H9 (cell line): ENCODE measurements around the gene MIPEP. TPM values are rescaled to one million over a fixed set of nuclear protein-coding genes. Genes with fewer than 3 reads are reported as not detected.

Experiments
- DNase-seq: peaks from one replicate; pipeline ENCODE4 v3.0.0-alpha.2; 2017
- H2AFZ ChIP-seq: one replicate; pipeline ENCODE4 v1.6.1; 2013; ENCODE audit warnings: mild to moderate bottlenecking, low read length, control low read depth, moderate library complexity
- H2AK5ac ChIP-seq: 2 replicates; pipeline ENCODE4 v1.6.1; 2013; ENCODE audit warnings: low read length, control low read depth, mixed read lengths; ENCODE audit not compliant: insufficient read length
- H2BK120ac ChIP-seq: one replicate; pipeline ENCODE4 v1.6.1; 2013; ENCODE audit warnings: low read depth, mild to moderate bottlenecking, low read length, control low read depth, inconsistent platforms; ENCODE audit not compliant: poor library complexity, severe bottlenecking
- H2BK12ac ChIP-seq: 2 replicates; pipeline ENCODE4 v1.6.1; 2013; ENCODE audit warnings: low read length, control low read depth, mixed read lengths, low read depth; ENCODE audit not compliant: insufficient read length
- H2BK15ac ChIP-seq: 2 replicates; pipeline ENCODE4 v1.6.1; 2013; ENCODE audit warnings: low read depth, low read length, control low read depth
- H2BK20ac ChIP-seq: one replicate; pipeline ENCODE4 v1.6.1; 2013; ENCODE audit warnings: low read depth, mild to moderate bottlenecking, low read length, control low read depth, inconsistent platforms; ENCODE audit not compliant: poor library complexity, severe bottlenecking
- H2BK5ac ChIP-seq: 2 replicates; pipeline ENCODE4 v1.6.1; 2013; ENCODE audit warnings: low read length, control low read depth, mixed read lengths; ENCODE audit not compliant: insufficient read length
- H3K14ac ChIP-seq: 2 replicates; pipeline ENCODE4 v1.6.1; 2013; ENCODE audit warnings: low read length, control low read depth; ENCODE audit not compliant: insufficient read depth
- H3K18ac ChIP-seq: 2 replicates; pipeline ENCODE4 v1.6.1; 2013; ENCODE audit warnings: low read depth, mild to moderate bottlenecking, mixed read lengths, low read length, control low read depth; ENCODE audit not compliant: insufficient read length
- H3K23ac ChIP-seq: 2 replicates; pipeline ENCODE4 v1.6.1; 2013; ENCODE audit warnings: low read length, control low read depth, mixed read lengths, low read depth; ENCODE audit not compliant: insufficient read length
- H3K23me2 ChIP-seq: 2 replicates; pipeline ENCODE4 v1.6.1; 2013; ENCODE audit warnings: low read depth, mild to moderate bottlenecking, mixed read lengths, low read length, control low read depth; ENCODE audit not compliant: insufficient read length, poor library complexity, severe bottlenecking
- H3K27ac ChIP-seq: 2 replicates; pipeline ENCODE4 v1.5.1; 2013; ENCODE audit warnings: low read length, control low read depth, mixed read lengths, low read depth; ENCODE audit not compliant: insufficient read length
- H3K27me3 ChIP-seq: 2 replicates; pipeline ENCODE4 v1.6.1; 2013; ENCODE audit warnings: low read length, control low read depth, inconsistent platforms; ENCODE audit not compliant: insufficient read depth
- H3K4ac ChIP-seq: 2 replicates; pipeline ENCODE4 v1.6.1; 2013; ENCODE audit warnings: low read depth, mild to moderate bottlenecking, control low read depth, inconsistent platforms, low read length, moderate library complexity
- H3K4me1 ChIP-seq: 2 replicates; pipeline ENCODE4 v1.6.1; 2013; ENCODE audit warnings: low read length, control low read depth, inconsistent platforms; ENCODE audit not compliant: insufficient read depth
- H3K4me2 ChIP-seq: 2 replicates; pipeline ENCODE4 v1.6.1; 2013; ENCODE audit warnings: low read length, control low read depth, mixed read lengths; ENCODE audit not compliant: insufficient read length, insufficient read depth
- H3K56ac ChIP-seq: 2 replicates; pipeline ENCODE4 v1.6.1; 2013; ENCODE audit warnings: low read depth, mild to moderate bottlenecking, mixed read lengths, low read length, control low read depth; ENCODE audit not compliant: insufficient read length
- H3K79me1 ChIP-seq: 2 replicates; pipeline ENCODE4 v1.6.1; 2013; ENCODE audit warnings: low read depth, mild to moderate bottlenecking, moderate library complexity, low read length, control low read depth, inconsistent platforms; ENCODE audit not compliant: insufficient read depth, poor library complexity, severe bottlenecking
- H3K79me2 ChIP-seq: 2 replicates; pipeline ENCODE4 v1.6.1; 2013; ENCODE audit warnings: low read length, control low read depth, inconsistent platforms; ENCODE audit not compliant: insufficient read depth
- H3K9ac ChIP-seq: 2 replicates; pipeline ENCODE4 v1.6.1; 2013; ENCODE audit warnings: low read length, control low read depth, mixed read lengths; ENCODE audit not compliant: insufficient read length; ENCODE audit errors: extremely low read depth
- H3K9me3 ChIP-seq: one replicate; pipeline ENCODE4 v1.6.1; 2013; ENCODE audit warnings: low read depth, low read length, inconsistent platforms; ENCODE audit not compliant: control insufficient read depth
- H3T11ph ChIP-seq: one replicate; pipeline ENCODE4 v1.6.1; 2013; ENCODE audit warnings: mild to moderate bottlenecking, low read length, control low read depth, inconsistent platforms
- H4K20me1 ChIP-seq: one replicate; pipeline ENCODE4 v1.6.1; 2013; ENCODE audit not compliant: control insufficient read depth, insufficient read length, insufficient read depth
- H4K5ac ChIP-seq: 2 replicates; pipeline ENCODE4 v1.6.1; 2013; ENCODE audit warnings: low read depth, mild to moderate bottlenecking, mixed read lengths, low read length, control low read depth; ENCODE audit not compliant: insufficient read length
- H4K8ac ChIP-seq: replicated peaks from 2 replicates; pipeline ENCODE4 v1.6.1; 2013; ENCODE audit warnings: low read length, control low read depth, mixed read lengths, low read depth; ENCODE audit not compliant: insufficient read length
- H4K91ac ChIP-seq: 2 replicates; pipeline ENCODE4 v1.6.1; 2013; ENCODE audit warnings: low read depth, mild to moderate bottlenecking, moderate library complexity, mixed read lengths, low read length, control low read depth; ENCODE audit not compliant: insufficient read length
- H3K27ac Mint-ChIP-seq, 3 experiments: 2 replicates in 2 of 3; 3 replicates in 1 of 3; pipeline ENCODE4 v1.8.0; 2020 to 2021; ENCODE audit warnings: mixed read lengths in 3 of 3, mild to moderate bottlenecking in 1 of 3, moderate library complexity in 1 of 3
- H3K27me3 Mint-ChIP-seq: 2 replicates; pipeline ENCODE4 v1.8.0; 2021; ENCODE audit warnings: low read depth, mild to moderate bottlenecking, moderate library complexity, mixed read lengths
- H3K36me3 Mint-ChIP-seq, 3 experiments: 2 replicates in 2 of 3; 3 replicates in 1 of 3; pipeline ENCODE4 v1.8.0; 2020 to 2021; ENCODE audit warnings: low read depth in 3 of 3, mixed read lengths in 3 of 3; ENCODE audit not compliant: insufficient read depth in 1 of 3
- H3K4me1 Mint-ChIP-seq, 2 experiments: 2 replicates each; pipeline ENCODE4 v1.8.0; 2020; ENCODE audit warnings: mixed read lengths in 2 of 2
- H3K4me3 Mint-ChIP-seq, 2 experiments: 2 replicates in 1 of 2; 3 replicates in 1 of 2; pipeline ENCODE4 v1.8.0; 2020 to 2021; ENCODE audit warnings: mild to moderate bottlenecking in 2 of 2, mixed read lengths in 2 of 2, moderate library complexity in 1 of 2
- H3K9me3 Mint-ChIP-seq, 2 experiments: 2 replicates in 1 of 2; 3 replicates in 1 of 2; pipeline ENCODE4 v1.8.0; 2020; ENCODE audit warnings: mild to moderate bottlenecking in 2 of 2, mixed read lengths in 2 of 2, moderate library complexity in 1 of 2
- CTCF ChIP-seq: fragments of 200-600 bp; sonication (generic); conservative IDR thresholded peaks from 3 replicates; pipeline ENCODE4 v1.8.0; 2021; ENCODE audit warnings: antibody characterized with exemption, mild to moderate bottlenecking
- WGBS: extraction: QIAGEN DNeasy Blood & Tissue Kit; methylation state at CpG from one replicate; pipeline ENCODE4 v1.1.7; 2013; ENCODE audit warnings: missing lambda C conversion rate, low lambda C conversion rate, mixed read lengths; ENCODE audit not compliant: insufficient read length; ENCODE audit errors: extremely low coverage; 5-methylcytosine and 5-hydroxymethylcytosine counted together
- total RNA-seq: library from RNA; stranded (reverse); gene quantifications from 2 replicates; pipeline ENCODE4 v1.2.1, GENCODE V29; 2021

The MIPEP gene
- total RNA-seq, 1 experiment from 2014 or later = 18.5 TPM

GRCh38 chr13:23787464-23787863, 101.7 kb downstream of the MIPEP start:
- Histone ChIP-seq H3K27ac (no peak overlapping the region), H3K23me2 (no peaks in the 10 kb centered on the region)
- no CpG with 5 or more reads among the region's 4 CpGs for WGBS

More at GRCh38 chr13:23787464-23787863, 101.7 kb downstream of the MIPEP start:
- Histone ChIP-seq H2BK20ac (no peak overlapping the region), H2BK5ac (no peak overlapping the region), H3K27me3 (no peaks in the 10 kb centered on the region), H3K23ac (no peak overlapping the region), H4K91ac (no peak overlapping the region), H2AK5ac (no peak overlapping the region), H2BK15ac (no peak overlapping the region), H2BK120ac (no peak overlapping the region), H4K5ac (no peak overlapping the region), H3K9ac (no peak overlapping the region), H3K4ac (no peak overlapping the region), H3K14ac (no peak overlapping the region), H4K8ac (no peak overlapping the region), H3K18ac (no peak overlapping the region), H2BK12ac (no peak overlapping the region), H3T11ph (no peak overlapping the region), H3K9me3 (no peaks in the 10 kb centered on the region), H3K79me1 (no peaks in the 10 kb centered on the region), H3K79me2 (no peaks in the 10 kb centered on the region), H2AFZ (no peak overlapping the region), H4K20me1 (no peaks in the 10 kb centered on the region), H3K4me1 (no peaks in the 10 kb centered on the region), H3K56ac (no peak overlapping the region), H3K4me2 (no peak overlapping the region)
- Mint-ChIP-seq H3K4me1 (peaks cover 6 to 8% of the 10 kb centered on the region in 2 experiments), H3K9me3 (peaks cover 5 to 14% of the 10 kb centered on the region in 2 experiments; a peak in 4 of 5 replicates), H3K27ac (no peak overlapping the region), H3K36me3 (peaks cover 0 to 5% (median under 1%) of the 10 kb centered on the region in 3 experiments; a peak in 3 of 7 replicates), H3K4me3 (no peak overlapping the region), H3K27me3 (no peaks in the 10 kb centered on the region; the same call in 1 of the 2 replicates)
- DNase-seq = no peak
- TF ChIP-seq CTCF = no peak
